GM19025 (cell line): Measurements from ENCODE around the gene PHF2.

Experiments used
- ATAC-seq: cut with Tn5 transposase; IDR thresholded peaks from one replicate; pipeline ENCODE4 v1.9.1; 2021; ENCODE audit warnings: mild to moderate bottlenecking, low read depth, moderate library complexity; ENCODE audit not compliant: unreplicated experiment

Gene PHF2

DNA sequence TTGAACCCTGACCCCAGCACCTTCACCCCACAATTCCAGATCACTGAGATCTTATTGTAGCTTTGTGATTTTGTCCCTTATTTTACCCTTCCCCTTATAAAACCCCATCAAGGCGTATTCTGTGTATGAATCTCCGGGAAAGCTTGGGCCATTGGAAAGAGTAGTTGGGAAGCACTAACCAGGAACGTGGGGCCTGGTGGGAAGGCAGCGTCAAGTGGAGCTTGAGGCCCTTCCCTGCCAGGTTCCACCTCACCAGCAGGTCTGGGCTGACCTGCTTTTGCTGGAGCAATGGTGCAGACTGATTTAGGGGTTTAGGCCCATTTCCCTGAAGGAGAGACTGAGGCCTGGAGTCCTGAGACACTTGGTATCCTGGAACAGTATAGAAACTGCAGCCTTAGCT is 9.3 kb downstream of the PHF2 start:
- no peak for ATAC-seq

DNA sequence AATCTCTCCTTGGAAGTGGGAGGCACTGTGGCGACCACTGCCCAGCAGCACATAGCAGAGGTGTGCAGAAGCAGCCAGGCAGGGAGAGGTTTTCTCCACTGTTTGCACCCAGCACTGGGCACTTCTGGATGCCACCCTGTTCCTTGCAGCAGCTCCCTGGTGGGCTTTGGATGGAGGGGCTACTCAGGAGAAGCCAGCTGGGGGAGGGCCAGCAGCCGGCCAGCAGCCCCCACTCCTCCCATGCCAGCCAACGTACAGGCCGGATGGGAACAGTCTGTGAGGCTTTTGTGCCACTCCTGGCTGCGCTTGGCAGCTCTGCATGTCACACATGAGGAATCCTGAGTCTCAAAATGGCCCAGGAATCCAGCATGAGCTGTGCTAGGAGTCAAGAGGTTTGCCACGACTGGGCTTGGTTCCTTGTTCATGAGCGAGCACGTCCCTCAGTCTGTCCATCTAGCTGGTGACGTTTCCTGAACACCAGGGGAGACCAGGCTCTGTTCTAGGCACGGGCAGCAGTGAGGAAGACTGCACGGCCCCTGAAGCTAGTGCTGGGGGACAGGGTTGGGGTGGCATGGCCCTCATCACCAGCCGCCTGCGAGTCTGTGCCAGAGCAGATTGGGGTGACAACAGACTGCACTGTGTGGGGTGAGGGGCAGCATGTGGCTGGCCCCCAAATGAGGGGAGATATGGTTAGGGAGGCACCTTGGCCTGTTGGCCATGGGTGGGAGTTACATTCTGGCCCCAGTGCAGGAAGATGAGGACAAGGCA is 10.1 kb downstream of the PHF2 start:
- ATAC-seq, result no peak

DNA sequence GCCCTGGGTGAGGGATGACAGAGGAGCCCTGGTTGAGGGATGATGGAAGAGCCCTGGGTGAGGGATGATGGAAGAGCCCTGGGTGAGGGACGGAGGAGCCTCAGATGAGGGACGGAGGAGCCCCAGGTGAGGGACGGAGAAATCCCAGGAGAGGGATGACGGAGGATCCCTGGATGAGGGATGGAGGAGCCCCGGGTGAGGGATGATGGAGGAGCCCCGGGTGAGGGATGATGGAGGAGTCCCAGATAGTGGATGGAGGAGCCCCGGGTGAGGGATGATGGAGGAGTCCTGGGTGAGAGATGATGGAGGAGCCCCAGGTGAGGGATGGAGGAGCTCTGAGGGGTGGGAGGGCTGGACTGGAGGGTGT is 10.9 kb downstream of the PHF2 start:
- no peak for ATAC-seq

DNA sequence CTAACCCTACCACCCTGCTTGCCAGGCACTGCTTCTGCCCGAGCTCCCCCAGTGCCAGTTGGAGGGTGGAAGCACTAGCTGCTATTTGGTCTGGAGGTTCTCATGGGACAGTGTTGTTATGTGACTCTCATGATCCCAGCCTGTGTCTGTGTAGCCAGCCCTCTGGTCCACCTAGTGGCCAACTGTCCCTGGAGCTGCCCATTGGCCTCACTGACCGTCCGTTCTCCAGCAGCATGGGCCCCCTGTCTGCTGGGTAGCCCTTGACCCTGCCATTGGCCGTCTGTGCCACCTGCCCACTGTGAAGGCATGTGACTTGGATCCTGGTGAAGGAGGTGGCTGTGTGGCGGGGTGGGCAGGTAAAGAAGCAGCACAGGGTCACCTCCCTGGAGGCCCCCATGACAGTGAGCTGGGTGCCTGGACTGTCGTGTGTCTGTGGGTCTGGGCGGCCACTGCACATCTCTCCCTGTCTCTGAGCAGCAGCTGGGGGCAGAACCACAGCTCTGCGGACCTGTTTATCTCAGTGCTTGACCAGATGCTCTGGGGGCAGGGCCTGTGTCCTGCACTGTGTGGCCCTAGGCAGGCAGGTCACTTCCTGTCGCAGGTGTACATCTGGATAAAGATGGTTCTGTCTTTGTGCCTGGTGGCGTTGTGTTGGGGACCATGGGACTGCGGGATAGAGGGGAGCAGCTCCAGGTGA is 11.4 kb downstream of the PHF2 start:
- ATAC-seq, result no peak

DNA sequence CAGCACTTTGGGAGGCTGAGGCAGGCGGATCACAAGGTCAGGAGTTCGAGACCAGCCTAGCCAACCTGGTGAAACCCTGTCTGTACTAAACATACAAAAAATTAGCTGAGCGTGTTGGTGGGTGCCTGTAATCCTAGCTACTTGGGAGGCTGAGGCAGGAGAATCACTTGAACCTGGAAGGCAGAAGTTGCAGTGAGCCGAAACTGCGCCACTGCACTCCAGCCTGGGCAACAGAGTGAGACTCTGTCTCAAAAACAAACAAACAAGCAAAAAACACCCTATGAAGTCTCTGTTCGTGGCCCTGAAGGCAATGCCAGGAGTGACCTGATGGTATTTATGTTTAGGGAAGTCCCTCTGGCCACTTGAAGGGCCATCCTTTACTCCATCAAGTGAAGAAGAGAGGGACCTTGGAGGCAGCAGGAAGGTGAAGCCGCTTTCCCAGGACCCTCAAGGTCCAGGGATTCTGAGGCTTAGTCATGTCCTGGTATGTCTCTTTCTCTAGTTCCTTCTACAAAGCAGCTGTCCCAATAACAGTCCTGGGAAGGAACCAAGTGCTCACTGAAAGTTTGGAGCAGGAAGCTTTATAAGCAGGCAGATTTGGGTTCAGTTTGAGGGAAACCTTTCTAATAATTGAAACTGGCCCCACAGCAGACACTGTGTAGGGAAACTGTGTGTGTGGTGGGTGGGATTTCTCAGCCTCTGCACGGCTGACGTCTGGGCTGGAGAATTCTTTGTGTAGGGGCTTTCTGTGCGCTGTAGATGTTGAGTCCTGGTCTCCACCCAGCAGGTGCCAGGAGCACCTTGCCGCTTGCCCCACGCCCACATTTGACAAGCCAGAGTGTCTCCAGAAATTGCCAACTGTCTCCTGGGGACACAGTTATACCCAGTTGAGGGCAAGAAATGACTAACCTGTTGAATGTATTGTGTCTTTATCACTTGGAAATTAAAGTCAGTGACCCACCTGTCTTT is 12.5 kb downstream of the PHF2 start:
- no peak for ATAC-seq

DNA sequence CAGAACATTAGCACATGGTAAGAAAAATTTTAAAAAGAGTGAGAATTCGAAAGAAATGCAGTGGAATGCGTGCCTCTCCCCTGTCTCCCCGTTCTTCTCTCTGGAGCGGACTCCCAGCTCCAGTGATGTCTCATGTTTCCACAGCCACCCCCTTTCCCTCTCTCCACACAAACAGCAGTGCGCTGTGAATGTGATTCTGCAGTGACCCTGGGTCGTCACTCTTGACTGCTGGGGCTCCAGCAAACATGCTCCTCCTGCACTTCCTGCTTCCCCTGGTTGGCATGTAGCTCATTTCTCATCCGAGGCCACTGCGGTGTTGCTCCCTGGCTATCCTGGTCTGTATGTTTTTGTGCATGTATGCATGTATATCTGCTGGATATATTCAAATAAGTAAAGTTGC is 13.3 kb downstream of the PHF2 start:
- no peak for ATAC-seq

DNA sequence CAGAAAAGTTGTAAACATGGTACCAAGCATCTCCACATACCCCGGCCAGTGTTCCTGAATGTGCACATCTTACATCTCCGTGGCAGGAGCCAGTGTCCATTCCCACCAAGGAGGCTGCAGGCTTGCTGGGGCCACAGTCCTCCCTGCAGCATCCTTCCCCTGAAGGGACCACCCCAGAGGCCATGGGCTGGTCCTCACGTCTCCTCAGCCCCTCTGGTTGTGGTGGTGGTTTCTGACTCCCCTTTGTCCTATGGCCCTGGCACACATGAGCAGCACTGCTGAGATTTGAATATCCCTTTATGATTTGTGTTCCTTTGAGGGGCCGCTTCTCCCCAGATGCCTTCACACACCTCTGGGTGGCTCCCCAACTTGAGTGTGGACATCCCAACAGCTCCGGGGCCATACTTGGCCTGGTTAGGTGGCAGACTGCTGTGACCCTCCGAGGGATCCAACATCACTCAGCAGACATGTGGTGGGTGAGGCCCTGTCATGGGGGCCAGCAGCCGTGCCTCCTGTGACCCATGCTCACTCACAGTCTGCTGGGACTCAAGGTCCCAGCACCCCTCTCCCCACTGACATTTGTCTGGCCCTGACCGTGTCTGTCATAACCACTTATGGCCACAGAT is 14.3 kb downstream of the PHF2 start:
- ATAC-seq, result no peak

DNA sequence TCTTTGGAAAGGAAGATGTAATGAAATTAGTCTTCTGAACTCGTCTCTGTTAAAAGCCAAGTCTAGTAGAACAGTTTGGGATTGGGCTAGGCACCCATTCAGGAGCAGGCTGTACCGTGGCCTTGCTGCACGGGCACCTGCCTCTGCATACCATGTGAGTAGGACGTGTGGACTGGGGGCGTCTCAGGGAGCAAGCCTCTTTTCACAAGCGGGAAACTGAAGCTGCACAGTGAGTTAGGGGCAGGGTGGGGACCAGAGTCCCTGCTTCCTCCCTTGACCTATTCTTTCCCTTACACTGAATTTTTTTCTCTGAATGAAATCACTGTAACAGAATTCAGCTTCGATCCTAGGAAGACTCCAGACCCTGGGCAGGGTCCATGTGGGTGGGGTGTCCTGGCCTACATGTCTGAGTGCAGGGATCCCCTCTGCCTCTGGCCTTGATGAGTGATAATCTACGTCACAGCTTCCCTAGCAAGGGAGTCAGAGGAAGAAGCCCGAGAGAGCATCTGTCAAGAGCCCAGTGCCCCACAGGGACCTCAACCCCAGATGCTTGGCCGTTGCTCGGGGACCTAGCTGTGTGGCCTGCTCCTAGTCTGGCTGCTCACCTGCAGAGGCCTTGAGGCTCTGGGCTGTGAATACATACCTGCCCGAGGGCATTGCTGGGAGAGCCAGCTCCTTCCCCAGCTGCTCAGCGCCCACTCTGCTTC is 15.1 kb downstream of the PHF2 start:
- ATAC-seq, result no peak

DNA sequence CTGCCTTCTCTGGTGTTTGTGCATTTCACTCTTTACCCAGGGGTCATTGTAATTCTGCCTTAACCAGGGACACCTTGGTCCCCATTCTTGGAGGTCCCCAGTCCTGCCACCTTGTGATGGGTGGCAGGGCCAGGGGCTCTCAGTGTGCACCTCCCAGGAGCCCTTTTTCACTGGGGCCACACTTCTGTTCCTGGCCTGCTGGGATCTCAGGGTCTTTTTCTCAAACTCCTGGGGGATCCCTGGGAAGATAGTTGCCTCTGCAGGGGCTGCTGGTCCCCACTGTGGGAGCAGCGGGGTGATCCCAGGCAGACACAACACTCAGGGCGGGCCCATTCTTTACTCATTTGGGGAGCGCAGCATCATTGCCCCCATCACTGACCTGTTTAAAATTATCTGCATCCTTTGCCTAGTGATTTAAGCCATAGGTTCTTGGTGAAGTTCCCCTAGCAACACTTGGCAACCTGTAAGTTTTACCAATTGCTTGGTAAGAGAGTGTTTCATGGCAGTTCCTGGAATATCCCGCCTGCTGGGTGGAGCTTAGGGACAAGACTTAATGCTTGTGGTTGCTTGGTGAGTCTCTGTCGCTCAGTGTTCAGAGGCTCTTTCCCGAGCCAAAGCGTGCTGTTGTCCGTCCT is 15.7 kb downstream of the PHF2 start:
- ATAC-seq, result no peak

DNA sequence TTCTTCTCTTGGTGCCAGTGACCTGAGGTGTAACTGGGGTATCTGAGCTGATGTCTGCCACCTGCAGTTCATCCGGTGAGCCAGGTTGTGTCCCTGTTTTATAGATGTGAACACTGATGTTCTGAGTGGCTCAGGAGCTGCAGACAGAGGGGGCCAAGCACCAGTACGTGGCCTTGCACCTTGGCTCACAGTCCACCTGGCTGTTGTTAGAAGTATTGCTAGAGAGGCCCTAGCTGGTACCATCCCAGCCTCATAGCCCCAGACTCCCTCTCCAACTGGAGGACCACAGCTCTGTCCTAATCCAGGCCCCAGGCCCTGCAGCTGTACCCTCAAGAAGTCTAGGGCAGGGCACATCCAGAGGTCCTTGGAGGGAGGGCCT is 16.2 kb downstream of the PHF2 start:
- ATAC-seq, result no peak

DNA sequence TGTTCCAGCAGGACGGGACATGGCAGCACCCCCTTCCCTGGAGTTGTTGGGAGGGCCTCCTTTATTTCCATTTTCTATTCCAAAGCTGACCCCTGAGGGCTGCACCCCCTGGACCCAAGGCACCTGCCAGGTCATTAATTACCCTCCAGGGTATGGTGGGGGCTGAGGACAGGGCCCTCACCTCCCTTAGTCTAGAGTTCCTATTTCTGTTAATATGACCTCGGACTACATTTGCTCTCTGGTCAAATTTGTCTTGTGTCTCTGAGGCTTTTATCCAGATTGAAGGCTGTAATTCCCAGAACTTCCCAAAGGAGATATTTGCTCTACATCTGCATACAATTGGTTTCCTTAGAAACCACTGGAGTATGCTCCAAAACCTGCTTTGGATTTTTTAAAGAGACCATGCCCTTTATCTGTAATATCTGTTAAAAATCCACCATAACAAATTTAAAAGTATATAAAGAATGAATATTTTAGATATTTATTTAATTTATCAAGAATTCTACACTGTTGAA is 16.8 kb downstream of the PHF2 start:
- no peak for ATAC-seq

DNA sequence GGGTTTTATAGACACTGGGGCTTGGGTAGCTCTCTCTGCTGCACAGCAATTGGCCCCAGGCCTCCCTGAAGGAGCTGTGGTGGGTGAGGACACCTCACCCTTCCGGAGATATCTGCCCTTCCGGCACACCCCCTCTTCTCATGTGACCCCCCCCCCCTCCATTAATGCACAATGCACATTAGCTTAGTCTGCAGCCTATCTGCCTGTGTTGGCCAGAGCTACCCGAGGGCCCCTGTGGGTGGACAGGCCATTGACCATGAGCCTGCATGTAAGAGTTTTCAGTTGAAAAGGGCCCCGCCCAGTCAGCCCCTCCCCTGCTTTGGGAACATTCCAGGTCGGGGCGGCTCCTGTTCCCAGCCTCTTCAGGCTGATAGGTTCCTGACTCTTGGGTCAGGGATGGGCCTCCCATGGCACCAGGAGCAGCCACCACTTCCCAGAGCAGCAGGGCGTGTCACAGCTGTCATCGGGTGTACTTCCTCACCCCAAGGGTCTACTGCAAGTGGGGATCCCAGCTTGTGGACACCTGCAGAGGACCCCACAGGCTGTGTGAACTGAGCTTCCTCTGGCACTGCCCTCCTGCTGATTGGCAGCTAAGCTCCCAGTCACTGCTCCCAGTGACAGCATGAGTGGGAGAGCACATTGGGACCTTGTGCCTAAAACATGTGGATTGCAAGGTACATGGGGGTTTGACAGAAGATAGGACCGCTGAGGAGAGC is 17.8 kb downstream of the PHF2 start:
- ATAC-seq, result no peak

DNA sequence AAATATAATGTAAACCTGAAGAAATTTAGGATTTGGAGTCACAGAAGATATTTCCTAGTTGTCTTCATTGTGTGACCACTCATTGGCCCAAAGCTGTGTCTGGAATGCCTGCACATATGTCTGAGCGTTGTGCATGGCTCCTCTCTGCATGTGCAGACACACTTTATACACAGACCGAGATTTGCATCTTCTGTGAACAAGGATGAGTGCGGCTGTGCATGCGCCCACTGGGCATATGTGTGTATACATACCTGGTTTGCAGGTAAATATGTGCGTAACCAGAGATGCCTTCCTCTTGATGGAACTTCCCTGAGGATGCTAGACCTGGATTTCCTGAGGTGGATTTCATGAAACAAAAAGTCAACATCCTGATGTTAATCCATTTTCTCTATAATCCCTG is 19.1 kb downstream of the PHF2 start:
- ATAC-seq, result no peak

DNA sequence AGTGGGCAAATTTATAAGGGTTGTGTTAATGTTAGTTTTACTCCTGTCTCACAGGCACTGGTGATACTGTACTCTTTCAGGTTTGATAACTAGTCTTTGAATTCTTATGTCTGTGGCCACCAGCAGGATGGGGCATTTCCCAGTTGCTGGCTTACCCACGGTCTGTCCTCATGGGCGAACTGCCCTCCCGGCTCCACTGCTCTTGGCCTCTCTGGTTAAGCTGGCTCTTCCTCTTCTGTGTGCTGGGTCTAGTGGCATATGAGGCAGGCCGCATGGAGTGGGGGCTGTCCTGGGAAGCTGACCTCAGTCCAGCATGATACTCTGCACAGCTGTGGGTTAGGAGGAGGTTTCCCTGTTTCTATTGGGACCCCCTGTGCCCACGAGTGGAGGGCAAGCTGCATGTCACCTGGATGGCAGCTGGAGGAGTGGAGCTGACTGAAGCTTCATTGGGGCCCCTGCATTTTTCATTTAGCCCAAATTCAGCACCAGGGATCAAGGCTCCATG is 19.5 kb downstream of the PHF2 start:
- no peak for ATAC-seq

DNA sequence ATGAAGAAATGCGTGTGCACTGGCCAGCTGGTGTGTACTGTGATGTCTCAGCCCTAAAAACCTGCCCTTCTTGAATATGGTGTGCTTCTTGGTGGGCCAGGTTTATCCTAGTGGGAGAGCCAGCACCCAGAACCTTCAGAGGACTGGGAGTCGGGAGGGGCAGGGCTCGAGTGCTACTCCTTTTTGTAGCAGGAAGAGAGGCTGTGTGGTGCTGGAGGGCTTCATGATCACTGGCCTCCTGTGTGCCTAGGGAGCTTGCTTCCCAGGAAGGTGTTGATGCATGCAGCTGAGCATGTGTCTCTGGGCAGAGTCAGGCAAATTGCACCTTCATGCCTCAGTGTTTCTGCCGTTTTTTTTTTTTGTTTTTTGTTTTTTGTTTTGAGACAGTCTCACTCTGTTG is 20.0 kb downstream of the PHF2 start:
- ATAC-seq, result no peak

DNA sequence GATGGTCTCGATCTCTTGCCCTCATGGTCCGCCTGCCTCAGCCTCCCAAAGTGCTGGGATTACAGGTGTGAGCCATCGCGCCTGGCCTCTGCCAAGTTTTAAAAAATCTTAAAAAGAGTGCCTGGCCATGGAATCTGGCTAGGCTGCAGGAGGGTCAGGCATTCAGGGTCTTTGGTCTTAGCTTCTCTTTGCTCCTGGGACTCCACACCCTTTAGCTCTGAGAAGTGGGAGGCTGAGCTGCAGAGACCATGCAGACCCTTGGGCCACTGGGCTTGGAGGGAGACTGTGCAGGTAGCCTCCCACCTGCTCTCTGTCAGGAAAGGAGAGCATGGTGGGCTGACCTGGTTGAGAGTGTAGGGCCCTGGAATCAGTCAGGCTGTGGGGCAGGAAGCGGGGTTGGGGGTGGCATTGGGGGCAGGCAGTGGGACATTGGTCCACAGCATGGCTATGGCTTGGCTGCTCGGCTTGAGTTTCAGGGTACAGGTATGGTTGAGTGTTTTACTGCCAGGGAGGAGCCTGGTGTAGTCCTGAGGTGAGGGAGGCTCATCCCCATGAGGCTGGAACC is 20.8 kb downstream of the PHF2 start:
- ATAC-seq, result no peak

DNA sequence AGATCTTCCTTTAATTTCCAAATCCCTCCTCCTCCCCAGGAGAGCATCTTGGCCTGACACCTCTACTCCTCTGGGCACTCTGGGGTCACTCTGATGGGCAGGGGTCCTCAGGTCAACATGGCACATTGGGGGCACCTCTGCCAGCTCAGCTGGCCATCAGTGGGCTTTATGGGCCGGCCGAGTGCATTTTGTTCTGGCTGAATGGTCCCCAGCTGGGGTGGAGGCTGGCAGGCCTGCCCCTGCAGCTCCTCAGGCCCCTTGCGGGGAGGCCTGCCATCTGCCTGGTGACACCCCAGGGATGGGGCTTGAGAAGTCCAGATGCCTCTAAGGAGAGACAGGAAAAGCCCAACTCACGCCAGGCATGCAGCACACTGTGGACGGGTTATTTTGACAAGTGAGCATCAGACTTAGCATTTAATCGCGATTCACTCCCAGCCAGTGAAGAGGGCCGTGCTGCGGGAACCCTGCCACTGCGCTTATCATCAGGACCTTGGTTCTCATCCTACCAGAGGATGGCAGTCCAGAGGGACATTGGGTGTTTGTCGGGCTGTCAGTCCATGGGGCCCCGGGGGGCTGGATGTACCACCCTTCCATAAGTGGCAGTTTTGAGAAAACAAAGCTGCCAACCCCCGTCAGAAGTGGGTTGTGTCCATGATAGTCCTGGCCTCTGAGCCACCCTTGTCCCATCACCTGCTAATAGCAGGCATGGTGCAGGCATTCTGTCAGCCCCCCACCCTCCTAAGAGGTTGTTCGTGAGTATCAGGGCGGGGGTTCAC is 21.7 kb downstream of the PHF2 start:
- ATAC-seq, result no peak
